GM21515 (cell line): ENCODE data around the gene NR1D1.
A peak's percentile ranks its signal among the peaks of the same experiment; 100 is the strongest.

Experiments
- ATAC-seq: cut with Tn5 transposase; IDR thresholded peaks from one replicate; pipeline ENCODE4 v1.9.1; 2021; ENCODE audit not compliant: unreplicated experiment

The NR1D1 gene

DNA sequence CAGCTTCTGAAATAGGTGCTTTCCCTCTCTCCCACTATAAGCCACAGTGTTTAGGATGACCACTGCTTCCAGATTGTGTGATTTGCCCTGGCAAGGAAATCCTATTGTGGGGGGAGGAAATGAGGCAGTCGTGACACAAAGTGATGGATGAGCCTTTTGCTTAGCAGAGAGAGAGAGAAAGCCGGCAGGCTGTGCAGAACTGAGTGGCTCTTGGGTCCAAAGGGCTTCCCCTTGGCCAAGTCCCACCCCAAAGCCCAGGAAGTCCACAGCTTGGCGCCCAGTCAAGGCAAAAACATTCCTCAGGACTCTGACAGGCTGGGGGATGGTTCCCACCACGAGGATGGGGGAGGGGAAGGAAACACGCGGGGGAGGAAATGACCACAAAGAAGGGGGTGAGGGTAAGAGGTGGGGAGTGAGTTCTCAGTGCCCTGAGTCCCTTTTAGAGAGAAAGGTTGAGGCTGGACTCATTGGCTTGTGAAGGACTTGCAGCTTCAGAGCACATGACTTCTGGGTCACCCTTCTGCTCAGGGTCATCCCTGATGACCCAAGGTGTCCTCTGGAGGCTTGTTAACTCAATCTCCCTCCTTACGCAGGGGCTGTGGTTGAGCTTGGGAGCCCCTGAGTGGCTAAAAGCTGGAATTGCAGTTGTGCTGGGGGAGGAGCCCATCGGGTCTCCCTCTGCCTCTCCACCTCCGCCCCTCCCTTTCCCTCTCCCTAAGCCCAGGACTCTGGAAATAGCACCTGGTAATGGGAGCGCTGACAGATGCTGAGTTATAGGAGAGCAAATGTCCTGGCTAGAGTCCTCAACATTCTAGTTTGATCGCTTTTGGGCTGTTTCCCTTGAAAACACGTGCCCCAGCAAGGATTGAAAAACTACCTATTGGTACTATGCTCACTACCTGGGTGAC lies 11.1 kb upstream of the NR1D1 start:
- no peak for ATAC-seq

- ATAC-seq: no peak
These were observed 9.8 kb upstream of the NR1D1 start for GRCh38 chr17:40110026-40110845.

DNA sequence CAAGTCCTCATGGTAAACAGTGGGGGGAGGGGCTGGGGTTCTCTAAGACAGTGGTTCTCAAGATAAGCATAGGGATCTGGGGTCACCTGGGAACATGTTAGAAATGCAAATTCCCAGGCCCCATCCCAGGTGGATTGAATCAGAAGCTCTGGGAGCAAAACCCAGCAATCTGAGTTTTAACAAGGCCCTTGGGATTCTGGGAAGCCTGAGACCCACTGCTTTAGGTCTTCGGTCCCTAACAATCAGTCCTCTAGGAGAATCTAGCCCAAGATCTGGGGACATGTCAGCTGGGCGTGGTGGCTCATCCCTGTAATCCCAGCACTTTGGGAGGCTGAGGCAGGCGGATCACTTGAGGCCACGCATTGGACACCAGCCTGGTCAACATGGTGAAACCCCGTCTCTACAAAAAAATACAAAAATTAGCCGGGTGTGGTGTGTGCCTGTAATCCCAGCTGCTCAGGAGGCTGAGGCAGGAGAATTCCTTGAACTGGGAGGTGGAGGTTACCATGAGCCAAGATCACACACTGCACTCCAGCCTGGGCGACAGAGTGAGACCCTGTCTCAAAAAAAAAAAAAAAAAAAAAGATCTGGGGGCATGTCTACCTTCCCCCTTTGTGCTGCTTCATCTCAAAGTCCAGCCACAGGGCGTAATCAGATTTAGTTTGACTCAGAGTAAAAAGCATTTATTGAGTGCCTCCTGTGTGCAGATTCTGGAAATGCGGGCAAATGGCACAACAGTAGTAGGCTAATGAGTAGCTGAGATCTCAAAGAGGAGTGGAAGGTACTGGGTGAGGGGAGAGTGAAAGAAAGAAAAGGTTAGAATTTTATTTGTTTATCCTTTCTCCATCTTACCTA lies 8.8 kb upstream of the NR1D1 start:
- ATAC-seq: no peak

DNA sequence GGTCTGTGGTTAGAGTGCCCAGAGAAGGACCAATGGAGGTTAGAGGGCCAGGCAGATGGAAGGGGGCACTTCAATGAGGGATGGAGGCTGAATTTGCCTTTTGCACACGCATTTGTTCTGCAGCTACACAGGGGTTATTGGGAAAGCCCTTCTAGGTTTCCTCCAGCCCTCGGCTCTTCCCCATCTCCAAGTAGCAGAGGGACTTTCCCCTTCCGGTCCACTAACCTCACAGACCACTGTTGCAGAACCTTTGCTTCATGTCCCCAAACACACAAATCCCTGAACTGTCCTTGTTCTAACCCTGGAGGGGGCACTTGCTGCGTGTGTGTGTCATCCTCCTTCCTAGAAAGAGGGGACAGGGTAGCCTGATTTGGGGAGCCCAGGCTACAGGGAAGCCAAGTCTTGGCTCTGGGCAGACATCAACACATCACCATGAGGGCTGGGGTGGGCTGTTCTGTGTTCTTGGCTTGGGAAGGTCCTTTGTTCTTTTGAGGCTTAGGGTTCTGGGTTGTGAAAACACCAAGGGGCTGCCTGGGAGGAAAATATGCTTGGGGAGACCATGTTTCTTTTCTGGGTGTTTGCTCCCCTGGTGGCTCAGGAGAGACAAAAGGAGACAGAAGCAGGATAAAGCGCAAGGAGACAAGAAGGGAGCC lies 7.3 kb upstream of the NR1D1 start:
- no peak for ATAC-seq

GRCh38 chr17:40106760-40107521 lies 6.6 kb upstream of the NR1D1 start:
- no peak for ATAC-seq

GRCh38 chr17:40105861-40106759 lies 5.7 kb upstream of the NR1D1 start:
- no peak for ATAC-seq

DNA sequence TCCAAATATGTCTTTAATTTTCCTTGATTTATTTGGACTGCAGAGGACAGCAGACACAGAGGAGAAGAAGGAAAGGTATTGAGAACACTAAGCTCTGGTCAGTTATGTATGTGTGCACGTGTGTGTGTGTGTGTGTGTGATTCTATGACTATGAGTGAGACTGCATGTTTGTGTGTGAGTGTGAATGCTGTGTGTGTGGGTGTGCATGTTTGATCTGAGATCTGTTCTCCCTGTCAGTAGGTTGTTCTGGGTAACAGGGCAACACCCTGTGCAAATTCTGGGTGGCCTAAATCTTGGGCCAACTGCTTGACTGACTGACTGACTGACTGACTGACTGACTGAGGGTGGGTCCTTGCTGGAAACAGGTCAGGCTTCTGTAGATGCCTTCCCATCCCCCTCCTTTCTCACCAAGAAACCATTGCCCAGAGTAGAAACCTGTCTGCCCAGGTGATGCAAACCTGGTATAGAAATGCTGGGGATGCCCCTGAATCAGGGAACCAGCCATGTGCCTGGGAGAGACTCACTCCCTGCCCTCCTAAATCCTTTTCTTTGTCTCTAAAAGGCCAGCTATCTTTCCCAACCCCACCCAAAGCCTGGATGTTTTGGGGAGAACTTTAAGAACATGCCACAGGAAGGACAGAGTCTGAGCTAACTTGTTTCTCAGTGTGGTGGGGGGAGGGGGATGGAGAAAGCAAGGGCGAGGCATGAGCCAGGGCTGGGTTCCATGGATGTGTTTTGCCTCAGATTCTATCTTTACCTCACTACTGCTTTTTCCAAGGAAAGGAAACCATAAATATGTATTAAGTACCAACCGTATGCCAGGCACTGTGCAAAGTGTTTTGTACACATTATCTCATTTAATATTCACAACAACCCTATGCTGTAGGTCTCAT lies 4.5 kb upstream of the NR1D1 start:
- ATAC-seq: no peak

DNA sequence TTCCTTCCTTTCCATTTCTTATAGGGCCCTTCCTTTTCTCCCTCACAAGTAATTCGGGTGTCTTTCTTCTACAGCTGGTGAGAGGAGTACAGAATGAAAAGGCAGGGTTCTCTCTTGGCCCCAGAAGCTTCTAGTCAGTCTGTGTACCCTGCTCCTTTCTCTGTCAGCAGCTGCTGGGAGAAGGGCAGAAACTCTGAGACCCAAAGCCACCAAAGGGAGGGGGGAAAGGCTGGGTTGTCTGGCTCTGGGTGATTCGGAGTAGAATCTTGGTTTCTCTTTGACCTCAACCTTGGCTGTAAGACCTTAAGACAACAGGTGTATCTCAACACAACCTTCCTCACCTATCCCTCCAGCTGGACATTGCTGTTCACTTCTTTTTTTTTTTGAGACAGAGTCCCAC lies 3.3 kb upstream of the NR1D1 start:
- ATAC-seq: no peak

- no peak for ATAC-seq
These were observed 2.8 kb upstream of the NR1D1 start for GRCh38 chr17:40103071-40103661.

- no peak for ATAC-seq
These were observed 1.2 kb upstream of the NR1D1 start for GRCh38 chr17:40101367-40102210.

GRCh38 chr17:40100669-40101366 lies 429 bp upstream of the NR1D1 start:
- ATAC-seq: peak; percentile 20

GRCh38 chr17:40099619-40100418 lies 570 bp downstream of the NR1D1 start:
- ATAC-seq: no peak

DNA sequence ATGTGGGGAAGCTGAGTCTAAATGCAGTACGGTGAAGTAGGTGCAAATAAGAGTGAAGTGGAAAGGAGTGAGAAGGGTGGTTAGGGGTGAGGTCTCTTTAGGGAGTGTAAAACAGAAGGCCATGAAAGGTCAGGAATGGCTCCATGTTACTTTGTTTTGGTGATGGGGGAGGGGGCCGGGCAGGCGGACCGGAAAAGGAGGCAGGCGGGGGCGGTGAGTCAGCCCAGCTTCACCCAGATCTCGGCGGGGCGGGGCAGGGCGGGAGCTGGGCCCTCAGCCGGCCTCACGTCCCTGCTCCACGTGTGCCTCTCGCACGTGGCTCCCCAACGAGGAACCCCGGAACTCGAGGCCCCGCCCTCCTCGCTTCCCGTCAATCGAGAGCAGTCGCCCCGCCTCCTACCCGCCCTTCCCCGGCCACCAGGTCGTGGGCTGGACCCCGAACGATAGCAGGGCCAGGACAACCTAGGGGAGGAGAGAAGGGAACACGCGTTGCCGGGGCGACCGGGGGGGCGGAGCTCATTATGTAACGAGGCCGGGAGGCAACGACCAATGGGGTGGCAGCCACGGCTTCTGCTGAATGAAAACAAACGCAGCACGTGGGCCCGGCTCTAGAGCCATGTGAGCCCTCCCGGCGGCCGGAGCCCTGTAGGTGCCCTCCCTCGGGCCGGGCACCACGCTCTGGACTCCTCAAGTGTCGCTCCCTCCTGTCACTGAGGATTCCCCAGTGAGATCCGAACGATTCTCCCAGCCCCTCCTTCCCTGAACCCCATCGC lies 1.4 kb downstream of the NR1D1 start:
- ATAC-seq: peak; percentile 47
